Measurements from ENCODE around the gene ECE1.
A peak's percentile ranks its signal among the peaks of the same experiment; 100 is the strongest.

Gene ECE1

DNA sequence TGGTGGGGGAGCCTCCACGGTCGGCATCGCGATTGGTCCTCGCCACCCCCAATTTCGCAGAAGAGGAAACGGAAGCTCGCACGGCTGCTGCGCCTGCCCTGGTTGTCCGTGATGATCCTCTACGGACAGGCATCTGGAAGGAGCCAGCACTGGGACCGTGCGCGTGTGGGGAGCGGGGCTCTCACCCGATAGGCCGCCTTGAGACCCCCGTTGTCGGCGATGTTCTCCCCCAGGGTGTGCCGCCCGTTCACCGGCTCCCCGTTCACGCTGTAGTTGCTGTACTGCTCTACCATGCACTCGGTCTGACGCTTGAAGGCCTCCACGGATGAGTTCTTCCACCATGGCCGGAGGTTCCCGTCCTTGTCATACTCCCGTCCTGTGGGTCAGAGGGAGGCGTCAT, 65.2 kb downstream of the ECE1 start:
- Histone ChIP-seq H3K4me3 (replicated peaks; ENCODE audit: low read depth, low read length) (no peak overlapping the region), H3K36me3 (ENCODE audit: control insufficient read depth, insufficient read depth, low read length) (peaks cover 13% of the 10 kb centered on the region), H3K27me3 (replicated peaks; ENCODE audit: control insufficient read depth, insufficient read depth, low read length) (no peaks in the 10 kb centered on the region)
- TF ChIP-seq, protein P1, sequence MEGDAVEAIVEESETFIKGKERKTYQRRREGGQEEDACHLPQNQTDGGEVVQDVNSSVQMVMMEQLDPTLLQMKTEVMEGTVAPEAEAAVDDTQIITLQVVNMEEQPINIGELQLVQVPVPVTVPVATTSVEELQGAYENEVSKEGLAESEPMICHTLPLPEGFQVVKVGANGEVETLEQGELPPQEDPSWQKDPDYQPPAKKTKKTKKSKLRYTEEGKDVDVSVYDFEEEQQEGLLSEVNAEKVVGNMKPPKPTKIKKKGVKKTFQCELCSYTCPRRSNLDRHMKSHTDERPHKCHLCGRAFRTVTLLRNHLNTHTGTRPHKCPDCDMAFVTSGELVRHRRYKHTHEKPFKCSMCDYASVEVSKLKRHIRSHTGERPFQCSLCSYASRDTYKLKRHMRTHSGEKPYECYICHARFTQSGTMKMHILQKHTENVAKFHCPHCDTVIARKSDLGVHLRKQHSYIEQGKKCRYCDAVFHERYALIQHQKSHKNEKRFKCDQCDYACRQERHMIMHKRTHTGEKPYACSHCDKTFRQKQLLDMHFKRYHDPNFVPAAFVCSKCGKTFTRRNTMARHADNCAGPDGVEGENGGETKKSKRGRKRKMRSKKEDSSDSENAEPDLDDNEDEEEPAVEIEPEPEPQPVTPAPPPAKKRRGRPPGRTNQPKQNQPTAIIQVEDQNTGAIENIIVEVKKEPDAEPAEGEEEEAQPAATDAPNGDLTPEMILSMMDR (IDR thresholded peaks at IDR 0.05; ENCODE audit: insufficient read depth, low read length, poor library complexity, severe bottlenecking): no peak
- DNase-seq (ENCODE audit: extremely low read depth, insufficient read length): no peak

DNA sequence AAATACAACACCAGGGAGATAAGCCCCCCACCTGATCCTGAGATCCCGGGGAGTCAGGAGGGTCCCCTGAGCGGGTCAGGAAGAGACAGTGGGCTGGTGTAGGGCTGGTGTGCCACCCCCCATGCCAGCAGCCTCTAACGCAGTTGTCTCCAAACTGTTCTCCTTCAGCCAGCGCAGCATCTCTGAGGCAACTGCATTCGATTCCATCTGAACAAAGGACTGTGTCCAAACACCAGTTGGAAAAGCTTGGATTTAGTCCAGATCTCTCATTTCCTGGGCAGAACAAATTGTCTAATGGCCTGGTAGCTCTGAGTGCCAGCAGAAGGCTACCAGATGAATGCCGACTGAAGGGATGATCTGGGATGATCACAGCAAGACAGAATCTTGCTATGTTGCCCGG, 69.4 kb downstream of the ECE1 start:
- H3K27me3 ChIP-seq (replicated peaks; ENCODE audit: control insufficient read depth, insufficient read depth, low read length): no peaks in the 10 kb centered on the region
- peaks cover 14% of the 10 kb centered on the region for H3K36me3 ChIP-seq (ENCODE audit: control insufficient read depth, insufficient read depth, low read length)
- TF ChIP-seq, protein P1 (IDR thresholded peaks at IDR 0.05; ENCODE audit: insufficient read depth, low read length, poor library complexity, severe bottlenecking): no peak
- DNase-seq (ENCODE audit: extremely low read depth, insufficient read length): no peak
- no peak overlapping the region for H3K4me3 ChIP-seq (replicated peaks; ENCODE audit: low read depth, low read length)

DNA sequence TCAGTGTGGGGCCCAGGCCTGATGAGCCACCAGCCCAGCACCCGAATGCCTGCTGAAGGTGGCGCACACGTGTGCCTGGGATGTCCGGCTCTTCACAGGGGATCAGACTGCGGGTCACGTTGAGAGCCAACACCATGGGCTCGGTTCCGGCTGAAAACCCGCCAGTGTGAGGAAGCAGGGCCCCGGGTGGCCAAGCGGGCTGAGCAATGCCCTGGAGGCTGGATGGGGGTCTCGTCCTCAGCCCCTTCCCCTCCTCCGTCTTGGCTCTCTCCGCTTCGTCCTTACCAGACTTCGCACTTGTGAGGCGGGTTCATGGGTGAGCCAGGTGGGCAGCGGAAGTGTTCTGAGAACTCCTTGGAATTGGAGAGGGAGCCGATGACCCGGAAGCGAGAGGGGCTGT, 70.6 kb downstream of the ECE1 start:
- Histone ChIP-seq H3K4me3 (replicated peaks; ENCODE audit: low read depth, low read length) (no peak overlapping the region), H3K27me3 (replicated peaks; ENCODE audit: control insufficient read depth, insufficient read depth, low read length) (no peaks in the 10 kb centered on the region), H3K36me3 (ENCODE audit: control insufficient read depth, insufficient read depth, low read length) (peaks cover 7% of the 10 kb centered on the region)
- DNase-seq (ENCODE audit: extremely low read depth, insufficient read length): no peak
- TF ChIP-seq, protein P1 (IDR thresholded peaks at IDR 0.05; ENCODE audit: insufficient read depth, low read length, poor library complexity, severe bottlenecking): no peak

DNA sequence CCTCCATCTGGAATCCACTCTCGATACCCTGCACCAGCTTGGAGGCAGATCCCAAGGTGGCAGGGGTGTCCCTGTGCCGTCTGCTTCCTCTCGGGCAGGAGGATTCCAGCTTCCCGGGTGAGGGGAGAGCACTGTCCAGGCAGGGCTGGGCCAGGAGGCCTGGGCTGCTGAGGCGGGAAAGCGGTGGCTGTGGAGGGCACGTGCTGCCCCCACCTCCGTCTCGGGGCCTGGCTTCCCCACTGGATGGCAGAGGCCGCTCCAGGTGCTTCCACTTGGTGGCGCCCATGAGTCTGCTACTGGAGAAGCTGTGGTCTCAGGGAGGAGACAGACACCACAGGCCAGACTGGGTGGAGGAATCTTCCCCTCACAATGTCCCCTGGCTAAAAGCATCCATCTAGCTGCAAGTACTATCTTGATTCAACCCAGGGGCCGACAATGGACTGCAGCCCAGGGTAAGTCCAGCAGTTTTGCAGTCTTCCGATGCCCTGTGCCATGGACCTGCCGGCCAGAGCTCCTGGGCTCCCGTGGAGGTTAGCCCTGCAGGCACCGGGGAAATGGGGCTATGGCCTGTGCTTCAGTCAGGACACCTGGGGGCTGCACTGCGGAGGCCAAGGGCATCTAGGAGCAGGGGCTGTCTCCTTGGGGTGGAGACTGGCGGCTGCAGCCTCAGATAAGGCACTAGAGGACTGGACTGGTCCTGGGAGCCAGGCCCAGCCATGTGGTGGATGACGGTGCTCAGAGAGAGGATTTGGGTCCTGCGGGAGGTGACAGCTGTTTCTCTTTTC, 72.3 kb downstream of the ECE1 start:
- H3K36me3 ChIP-seq (ENCODE audit: control insufficient read depth, insufficient read depth, low read length): peaks cover 7% of the 10 kb centered on the region
- peak; percentile 26 for DNase-seq (ENCODE audit: extremely low read depth, insufficient read length)
- H3K4me3 ChIP-seq (replicated peaks; ENCODE audit: low read depth, low read length): no peak overlapping the region
- TF ChIP-seq, protein P1 (IDR thresholded peaks at IDR 0.05; ENCODE audit: insufficient read depth, low read length, poor library complexity, severe bottlenecking): peak; percentile 50
- H3K27me3 ChIP-seq (replicated peaks; ENCODE audit: control insufficient read depth, insufficient read depth, low read length): no peaks in the 10 kb centered on the region

DNA sequence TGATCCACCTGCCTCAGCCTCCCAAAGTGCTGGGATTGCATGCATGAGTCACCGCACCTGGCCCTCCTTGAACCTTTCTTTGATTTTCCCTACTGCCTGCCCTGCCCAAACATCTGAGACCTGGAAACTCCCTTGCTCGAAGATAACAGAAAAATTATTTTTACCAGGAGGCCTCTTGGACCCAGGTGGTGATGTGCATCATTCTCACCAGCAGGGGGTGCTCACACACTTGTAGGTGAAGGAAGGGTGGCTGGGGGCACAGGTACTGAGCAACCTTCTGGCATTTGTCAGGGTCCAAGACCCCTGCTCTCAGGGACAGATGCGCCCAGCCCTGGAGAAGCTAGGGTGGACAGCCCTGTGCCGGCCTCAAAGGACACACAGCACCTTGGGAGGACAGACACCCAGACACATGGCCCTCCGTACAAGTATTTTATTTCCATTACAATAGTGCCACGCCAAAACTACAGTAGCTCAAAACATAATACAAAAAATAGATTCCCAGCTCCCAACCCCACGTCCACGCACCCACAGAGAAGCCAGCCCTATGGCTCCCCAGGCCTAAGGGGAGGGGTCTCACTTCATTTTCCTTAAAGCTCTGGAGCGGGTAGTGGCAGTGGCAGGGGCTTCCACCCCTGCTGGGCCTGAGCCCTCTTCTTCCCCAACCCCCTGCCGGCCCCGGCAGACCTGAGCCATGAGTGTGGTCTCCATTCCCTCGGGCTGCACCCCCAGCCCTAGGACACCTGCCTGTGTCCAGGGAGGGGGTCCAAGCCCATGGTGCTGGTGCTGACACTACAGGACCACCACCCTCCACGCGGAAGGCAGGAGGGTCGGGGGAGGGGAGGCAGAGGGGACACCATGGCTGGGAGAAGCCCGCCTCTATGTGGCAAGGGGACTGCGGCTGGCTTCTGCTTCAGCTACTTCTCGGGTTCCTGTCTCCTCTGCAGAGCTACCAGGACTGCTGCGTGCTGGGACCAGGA, 73.1 kb downstream of the ECE1 start:
- H3K27me3 ChIP-seq (replicated peaks; ENCODE audit: control insufficient read depth, insufficient read depth, low read length): no peaks in the 10 kb centered on the region
- TF ChIP-seq, protein P1 (IDR thresholded peaks at IDR 0.05; ENCODE audit: insufficient read depth, low read length, poor library complexity, severe bottlenecking): peak; percentile 86
- peak; percentile 38 for DNase-seq (ENCODE audit: extremely low read depth, insufficient read length)
- no peak overlapping the region for H3K4me3 ChIP-seq (replicated peaks; ENCODE audit: low read depth, low read length)
- peaks cover 7% of the 10 kb centered on the region for H3K36me3 ChIP-seq (ENCODE audit: control insufficient read depth, insufficient read depth, low read length)
